BE2C (cell line): Measurements from ENCODE around the gene CDK16.

Experiments
- DNase-seq: peaks from one replicate; pipeline ENCODE4 v3.0.0-alpha.2; 2020
- H3K27me3 ChIP-seq: fragments of 250-450 bp; sonication (Bioruptor Pico); 2 replicates; pipeline ENCODE4 v1.5.1; 2020; ENCODE audit warnings: mild to moderate bottlenecking
- H3K36me3 ChIP-seq: fragments of 250-450 bp; sonication (Bioruptor Pico); 2 replicates; pipeline ENCODE4 v1.5.1; 2020; ENCODE audit warnings: mild to moderate bottlenecking
- H3K4me1 ChIP-seq: fragments of 250-450 bp; sonication (Bioruptor Pico); 2 replicates; pipeline ENCODE4 v1.5.1; 2020
- H3K4me3 ChIP-seq: 2 replicates; pipeline ENCODE4 v1.5.1; 2011; ENCODE audit warnings: low read depth, low read length
- H3K9me3 ChIP-seq: fragments of 250-450 bp; sonication (Bioruptor Pico); 2 replicates; pipeline ENCODE4 v1.5.1; 2020
- CTCF ChIP-seq: IDR thresholded peaks from 2 replicates; pipeline ENCODE4 v1.5.1; 2012; ENCODE audit warnings: mild to moderate bottlenecking, low read depth, low read length

CDK16 gene

GRCh38 chrX:47189906-47190305 is 28.6 kb upstream of the CDK16 start:
- DNase-seq, result no peak
- Histone ChIP-seq H3K27me3 (no peaks in the 10 kb centered on the region), H3K36me3 (peaks cover 22% of the 10 kb centered on the region; the same call in 1 of the 2 replicates), H3K4me1 (peaks cover 3% of the 10 kb centered on the region; the same call in 1 of the 2 replicates), H3K9me3 (no peaks in the 10 kb centered on the region), H3K4me3 (no peak overlapping the region)
- TF ChIP-seq CTCF, result no peak

- Histone ChIP-seq H3K36me3 (peaks cover 18% of the 10 kb centered on the region; the same call in 1 of the 2 replicates), H3K4me1 (peaks cover 3% of the 10 kb centered on the region; the same call in 1 of the 2 replicates), H3K9me3 (no peaks in the 10 kb centered on the region), H3K27me3 (no peaks in the 10 kb centered on the region), H3K4me3 (peak overlapping the region; percentile 71)
- no peak for TF ChIP-seq CTCF
- DNase-seq, result peak; percentile 92
Measured at GRCh38 chrX:47190445-47191269, 27.8 kb upstream of the CDK16 start.

GRCh38 chrX:47191331-47191730 is 27.1 kb upstream of the CDK16 start:
- Histone ChIP-seq H3K4me1 (peaks cover 3% of the 10 kb centered on the region), H3K27me3 (no peaks in the 10 kb centered on the region), H3K36me3 (peaks cover 13% of the 10 kb centered on the region; the same call in 1 of the 2 replicates), H3K9me3 (no peaks in the 10 kb centered on the region), H3K4me3 (peak overlapping the region; percentile 71)
- no peak for TF ChIP-seq CTCF
- no peak for DNase-seq

GRCh38 chrX:47191806-47192401 is 26.6 kb upstream of the CDK16 start:
- peak overlapping the region; percentile 71 for H3K4me3 ChIP-seq
- DNase-seq, result no peak
- no peak for TF ChIP-seq CTCF

GRCh38 chrX:47193475-47194193 is 24.8 kb upstream of the CDK16 start, which contains the start of gene UBA1:
TSS of gene UBA1 (plus strand) at chrX:47193829. CDS start at chrX:47198803, 4,974 bp downstream.
- Histone ChIP-seq H3K4me1 (peaks cover 3% of the 10 kb centered on the region), H3K27me3 (no peaks in the 10 kb centered on the region), H3K36me3 (peaks cover 18% of the 10 kb centered on the region), H3K4me3 (peak within 1 kb of the TSS; percentile 86), H3K9me3 (no peaks in the 10 kb centered on the region)
- DNase-seq, result peak; percentile 91
- TF ChIP-seq CTCF, result peak; percentile 65

More at GRCh38 chrX:47191806-47192401, 26.6 kb upstream of the CDK16 start:
- Histone ChIP-seq H3K27me3 (no peaks in the 10 kb centered on the region), H3K4me1 (peaks cover 3% of the 10 kb centered on the region), H3K36me3 (peaks cover 12% of the 10 kb centered on the region; the same call in 1 of the 2 replicates), H3K9me3 (no peaks in the 10 kb centered on the region)
